Measurements from ENCODE around the gene CNNM4.

DNA sequence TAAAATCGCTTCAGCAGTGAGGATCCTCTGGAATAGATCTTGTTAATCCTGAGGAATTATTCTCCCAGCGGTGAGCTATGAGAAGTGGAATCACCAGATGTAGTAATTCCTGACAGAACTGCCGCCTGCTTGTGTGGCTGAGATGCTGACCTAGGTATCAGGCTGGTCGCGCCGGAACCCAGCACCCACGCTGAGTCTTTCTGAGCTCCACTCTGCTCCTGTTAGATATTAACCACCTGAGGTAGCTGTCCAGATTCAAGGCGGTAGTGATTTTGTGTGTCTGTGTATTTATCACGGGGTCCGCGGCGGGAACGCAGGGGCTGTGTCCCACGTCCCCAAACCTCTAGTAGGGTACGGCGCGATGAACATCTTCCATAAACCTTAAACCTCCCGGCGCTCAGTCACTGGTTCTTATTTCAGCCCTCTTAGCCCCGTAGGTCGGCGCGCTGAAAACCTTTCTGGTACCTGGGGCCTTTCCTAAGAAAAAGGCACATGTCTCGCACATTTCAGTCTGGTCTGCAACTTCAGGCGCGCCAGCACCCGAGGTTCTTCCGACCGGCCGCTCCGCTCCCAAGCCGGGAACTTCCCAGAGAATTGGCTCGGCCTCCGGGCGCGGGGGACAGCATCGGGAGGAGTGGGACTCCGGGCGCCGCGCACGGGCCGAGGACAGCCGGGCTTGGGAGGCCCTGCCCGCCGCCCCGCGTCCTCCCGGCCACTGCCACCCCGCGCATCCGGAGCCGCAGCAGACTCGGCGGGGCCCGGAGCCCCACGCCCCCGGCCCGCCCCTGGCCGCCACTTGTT, 54.8 kb downstream of the CNNM4 start:
- TF ChIP-seq POLR2A (IDR thresholded peaks at IDR 0.05; ENCODE audit: low read depth, low read length) (no peak), POLR2AphosphoS5 (IDR thresholded peaks at IDR 0.05; ENCODE audit: low read depth, low read length) (no peak), TAF1 (IDR thresholded peaks at IDR 0.05; ENCODE audit: borderline replicate concordance, low read depth, low read length) (no peak)

Measured in GM12892 (cell line).